Measurements from ENCODE around the gene SNAPIN. TPM values are rescaled to one million over a fixed set of nuclear protein-coding genes. Genes with fewer than 3 reads are reported as not detected.
A peak's percentile ranks its signal among the peaks of the same experiment; 100 is the strongest.

The SNAPIN gene
- total RNA-seq, 1 experiment from 2014 or later: 34.1 TPM

GRCh38 chr1:153624965-153625611 lies 33.4 kb upstream of the SNAPIN start:
- intact Hi-C loops (cut with micrococcal nuclease; ENCODE audit: unreplicated experiment): no loop called here
- H3K27me3 ChIP-seq (replicated peaks; ENCODE audit: control insufficient read depth, insufficient read depth, low read length): no peaks in the 10 kb centered on the region
- no peak for DNase-seq
- Mint-ChIP-seq H3K9me3 (ENCODE audit: unreplicated experiment) (no peaks in the 10 kb centered on the region), H3K27ac (ENCODE audit: unreplicated experiment) (no peak overlapping the region), H3K36me3 (ENCODE audit: insufficient read depth, unreplicated experiment) (peaks cover 75% of the 10 kb centered on the region), H3K4me1 (ENCODE audit: low read depth, unreplicated experiment) (peaks cover 22% of the 10 kb centered on the region), H3K4me3 (ENCODE audit: unreplicated experiment) (peak overlapping the region; percentile 93), H3K27me3 (ENCODE audit: insufficient read depth, unreplicated experiment) (no peaks in the 10 kb centered on the region)
- no TSS peak for BruUV-seq (replicated peaks)
- peaks cover 27% of the 10 kb centered on the region for H3K4me1 ChIP-seq
- no peak overlapping the region for H3K4me3 ChIP-seq (ENCODE audit: low read depth, low read length)
- H3K36me3 ChIP-seq (ENCODE audit: control insufficient read depth, insufficient read depth, low read length): no peaks in the 10 kb centered on the region
- H3K9me3 ChIP-seq: no peaks in the 10 kb centered on the region
- ChIA-PET CTCF (no interaction called here), POLR2A (no interaction called here)
- no peak for TF ChIP-seq CTCF (IDR thresholded peaks at IDR 0.05; ENCODE audit: insufficient read depth in 1 of 2, low read depth in 1 of 2, low read length in 1 of 2, severe bottlenecking in 1 of 2, unreplicated experiment in 1 of 2)

GRCh38 chr1:153626477-153626903 lies 32.0 kb upstream of the SNAPIN start:
- Histone ChIP-seq H3K9me3 (no peaks in the 10 kb centered on the region), H3K36me3 (ENCODE audit: control insufficient read depth, insufficient read depth, low read length) (no peaks in the 10 kb centered on the region), H3K4me1 (peaks cover 41% of the 10 kb centered on the region), H3K4me3 (ENCODE audit: low read depth, low read length) (peak overlapping the region; percentile 62), H3K27me3 (replicated peaks; ENCODE audit: control insufficient read depth, insufficient read depth, low read length) (no peaks in the 10 kb centered on the region)
- Mint-ChIP-seq H3K4me3 (ENCODE audit: unreplicated experiment) (peak overlapping the region; percentile 93), H3K9me3 (ENCODE audit: unreplicated experiment) (no peaks in the 10 kb centered on the region), H3K36me3 (ENCODE audit: insufficient read depth, unreplicated experiment) (peaks cover 62% of the 10 kb centered on the region), H3K27me3 (ENCODE audit: insufficient read depth, unreplicated experiment) (no peaks in the 10 kb centered on the region), H3K4me1 (ENCODE audit: low read depth, unreplicated experiment) (peaks cover 29% of the 10 kb centered on the region), H3K27ac (ENCODE audit: unreplicated experiment) (peak overlapping the region; percentile 89)
- no TSS peak for BruUV-seq (replicated peaks)
- no peak for TF ChIP-seq CTCF (IDR thresholded peaks at IDR 0.05; ENCODE audit: insufficient read depth in 1 of 2, low read depth in 1 of 2, low read length in 1 of 2, severe bottlenecking in 1 of 2, unreplicated experiment in 1 of 2)
- no peak for DNase-seq
- POLR2A ChIA-PET: interaction anchor here (0.5 to 2.4 kb wide), 15 partner anchors 9 to 111 kb away, joined by 3 to 43 read pairs (median 9); partner anchors contain the start of genes S100A14, S100A16, S100A4 and S100A6
- intact Hi-C loops (cut with micrococcal nuclease; ENCODE audit: unreplicated experiment): loop anchor here (2.0 kb wide), 2 partner anchors 14 to 54 kb away; partner anchors contain the start of gene S100A16
- CTCF ChIA-PET: interaction anchor here (1.0 to 3.1 kb wide), 14 partner anchors 9 to 131 kb away, joined by 4 to 56 read pairs (median 9); partner anchors contain the start of genes S100A14 and S100A16

- Histone ChIP-seq H3K4me1 (peaks cover 42% of the 10 kb centered on the region), H3K27me3 (replicated peaks; ENCODE audit: control insufficient read depth, insufficient read depth, low read length) (no peaks in the 10 kb centered on the region), H3K36me3 (ENCODE audit: control insufficient read depth, insufficient read depth, low read length) (no peaks in the 10 kb centered on the region), H3K4me3 (ENCODE audit: low read depth, low read length) (peak within 1 kb of the TSS; percentile 62), H3K9me3 (no peaks in the 10 kb centered on the region)
- no peaks in the 10 kb centered on the region for H3K9me3 Mint-ChIP-seq (ENCODE audit: unreplicated experiment)
- no peaks in the 10 kb centered on the region for H3K27me3 Mint-ChIP-seq (ENCODE audit: insufficient read depth, unreplicated experiment)
- peak within 1 kb of the TSS; percentile 93 for H3K4me3 Mint-ChIP-seq (ENCODE audit: unreplicated experiment)
- peak; percentile 92 to 94 for DNase-seq
- peak in 1 of 2 experiments; percentile 87 for TF ChIP-seq CTCF (IDR thresholded peaks at IDR 0.05; ENCODE audit: insufficient read depth in 1 of 2, low read depth in 1 of 2, low read length in 1 of 2, severe bottlenecking in 1 of 2, unreplicated experiment in 1 of 2)
- BruUV-seq (replicated peaks): TSS peak; percentile 63
- intact Hi-C loops (cut with micrococcal nuclease; ENCODE audit: unreplicated experiment): loop anchor here (1.0 to 2.0 kb wide), 4 partner anchors 14 to 116 kb away; partner anchors contain the start of gene S100A16
- H3K27ac Mint-ChIP-seq (ENCODE audit: unreplicated experiment): peak within 1 kb of the TSS; percentile 89
- POLR2A ChIA-PET: interaction anchor here (0.5 to 2.4 kb wide), 22 partner anchors 10 to 336 kb away, joined by 3 to 43 read pairs (median 6); partner anchors contain the start of genes S100A14, S100A16, S100A2 and S100A4
- H3K4me1 Mint-ChIP-seq (ENCODE audit: low read depth, unreplicated experiment): peaks cover 35% of the 10 kb centered on the region
- CTCF ChIA-PET: interaction anchor here (0.6 to 3.1 kb wide), 36 partner anchors 10 to 898 kb away, joined by 3 to 56 read pairs (median 5); partner anchors contain the start of genes INTS3, NPR1, S100A14 and S100A16
- H3K36me3 Mint-ChIP-seq (ENCODE audit: insufficient read depth, unreplicated experiment): peaks cover 56% of the 10 kb centered on the region
These were observed 31.4 kb upstream of the SNAPIN start, which contains the start of gene S100A13 for GRCh38 chr1:153626904-153627714. TSS of gene S100A13 (minus strand) at chr1:153627505. CDS start at chr1:153626472, 1,033 bp downstream.
